H1 (cell line): ENCODE results near the gene RNF32.

Source experiments
- ATF3 ChIP-seq: IDR thresholded peaks from 2 replicates; pipeline ENCODE4 v1.6.1; 2011; ENCODE audit warnings: low read depth, mild to moderate bottlenecking, low read length; ENCODE audit not compliant: insufficient read depth
- BCL11A ChIP-seq, 2 experiments: IDR thresholded peaks; one replicate each; pipeline ENCODE4 v1.6.1; 2011; ENCODE audit warnings: low read depth in 2 of 2, low read length in 2 of 2, mild to moderate bottlenecking in 2 of 2
- CEBPB ChIP-seq: IDR thresholded peaks from 2 replicates; pipeline ENCODE4 v1.6.1; 2012; ENCODE audit warnings: low read depth, low read length
- CTCF ChIP-seq, 3 experiments: IDR thresholded peaks; 1 replicate in 2 of 3; 2 replicates in 1 of 3; pipeline versions ENCODE4 v1.5.1 to v1.6.1; 2011; ENCODE audit warnings: low read length in 3 of 3, mild to moderate bottlenecking in 3 of 3, inconsistent platforms in 2 of 3, low read depth in 1 of 3, moderate library complexity in 1 of 3; ENCODE audit not compliant: insufficient read depth in 1 of 3; ENCODE audit errors: control extremely low read depth in 1 of 3
- EP300 ChIP-seq, 2 experiments: IDR thresholded peaks; 1 replicate in 1 of 2; 2 replicates in 1 of 2; pipeline ENCODE4 v1.6.1; 2011 to 2012; ENCODE audit warnings: low read depth in 2 of 2, low read length in 2 of 2, mild to moderate bottlenecking in 2 of 2, borderline replicate concordance in 1 of 2, inconsistent platforms in 1 of 2, moderate library complexity in 1 of 2
- JUN ChIP-seq: IDR thresholded peaks from 2 replicates; pipeline ENCODE4 v1.6.1; 2011; ENCODE audit warnings: low read depth, mild to moderate bottlenecking, improper control_type of control experiment, low read length
- JUND ChIP-seq: IDR thresholded peaks from 2 replicates; pipeline ENCODE4 v1.6.1; 2011; ENCODE audit warnings: mild to moderate bottlenecking, improper control_type of control experiment, low read length
- MAX ChIP-seq: IDR thresholded peaks from 2 replicates; pipeline ENCODE4 v1.6.1; 2012; ENCODE audit warnings: inconsistent platforms
- POLR2A ChIP-seq, 2 experiments: IDR thresholded peaks; 1 replicate in 1 of 2; 2 replicates in 1 of 2; pipeline ENCODE4 v1.6.1; 2011; ENCODE audit warnings: low read depth in 2 of 2, low read length in 2 of 2, mild to moderate bottlenecking in 2 of 2; ENCODE audit errors: control extremely low read depth in 1 of 2
- POLR2AphosphoS5 ChIP-seq: IDR thresholded peaks from 2 replicates; pipeline ENCODE4 v1.6.1; 2011; ENCODE audit warnings: low read depth, low read length
- POU5F1 ChIP-seq: IDR thresholded peaks from 2 replicates; pipeline ENCODE4 v1.6.1; 2011; ENCODE audit warnings: low read depth, mild to moderate bottlenecking, low read length, moderate library complexity
- RFX5 ChIP-seq: IDR thresholded peaks from 2 replicates; pipeline ENCODE4 v1.6.1; 2011; ENCODE audit warnings: low read depth, low read length, improper control_type of control experiment, borderline replicate concordance
- SP1 ChIP-seq: IDR thresholded peaks from 2 replicates; pipeline ENCODE4 v1.6.1; 2011; ENCODE audit warnings: low read depth, low read length
- TF ChIP-seq, protein P1 (sequence below): IDR thresholded peaks from 2 replicates; pipeline ENCODE4 v1.6.1; 2011; ENCODE audit warnings: low read length, improper control_type of control experiment

- TF ChIP-seq POU5F1 (no peak), POLR2A (IDR thresholded peaks at IDR 0.05; ENCODE audit: control extremely low read depth in 1 of 2, low read depth in 2 of 2, low read length in 2 of 2) (no peak), SP1 (no peak), CTCF (IDR thresholded peaks at IDR 0.05; ENCODE audit: control extremely low read depth in 1 of 3, insufficient read depth in 1 of 3, low read depth in 1 of 3, low read length in 3 of 3) (no peak), EP300 (IDR thresholded peaks at IDR 0.05; ENCODE audit: borderline replicate concordance in 1 of 2, low read depth in 2 of 2, low read length in 2 of 2) (no peak), CEBPB (no peak), JUN (no peak), MAX (no peak), POLR2AphosphoS5 (no peak), RFX5 (no peak), ATF3 (no peak), BCL11A (IDR thresholded peaks at IDR 0.05; ENCODE audit: low read depth in 2 of 2, low read length in 2 of 2) (no peak), JUND (no peak)
- TF ChIP-seq, protein P1, sequence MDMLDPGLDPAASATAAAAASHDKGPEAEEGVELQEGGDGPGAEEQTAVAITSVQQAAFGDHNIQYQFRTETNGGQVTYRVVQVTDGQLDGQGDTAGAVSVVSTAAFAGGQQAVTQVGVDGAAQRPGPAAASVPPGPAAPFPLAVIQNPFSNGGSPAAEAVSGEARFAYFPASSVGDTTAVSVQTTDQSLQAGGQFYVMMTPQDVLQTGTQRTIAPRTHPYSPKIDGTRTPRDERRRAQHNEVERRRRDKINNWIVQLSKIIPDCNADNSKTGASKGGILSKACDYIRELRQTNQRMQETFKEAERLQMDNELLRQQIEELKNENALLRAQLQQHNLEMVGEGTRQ: no peak
Measured at GRCh38 chr7:156680281-156680680, 39.7 kb downstream of the RNF32 start.
